ENCODE measurements around the gene NUP160.
"Not testable (repeated sequence)": the region's sequence is repeated elsewhere in the genome, so short reads cannot be mapped to it uniquely, and the experiment has no call there.

NUP160 gene

GRCh38 chr11:47847892-47848699 lies at the start of gene NUP160:
Gene NUP160 (minus strand): TSS chr11:47848350. CDS start chr11:47848318, 32 bp downstream.
- peak; percentile 26 for DNase-seq (ENCODE audit: low read depth)

- DNase-seq (ENCODE audit: low read depth), result no peak
Observed at GRCh38 chr11:47896199-47896598, 48.0 kb upstream of the NUP160 start.

- DNase-seq (ENCODE audit: low read depth), result no peak
Observed at GRCh38 chr11:47895035-47895434, 46.9 kb upstream of the NUP160 start.

- not testable (repeated sequence) for DNase-seq (ENCODE audit: low read depth)
Observed at GRCh38 chr11:47892546-47893276, 44.6 kb upstream of the NUP160 start.

- no peak for DNase-seq (ENCODE audit: low read depth)
Observed at GRCh38 chr11:47891886-47892285, 43.7 kb upstream of the NUP160 start.

GRCh38 chr11:47889714-47890441 lies 41.7 kb upstream of the NUP160 start:
- DNase-seq (ENCODE audit: low read depth), result no peak

- no peak for DNase-seq (ENCODE audit: low read depth)
Observed at GRCh38 chr11:47887910-47888569, 39.9 kb upstream of the NUP160 start.

GRCh38 chr11:47886096-47886495 lies 37.9 kb upstream of the NUP160 start:
- peak; percentile 77 for DNase-seq (ENCODE audit: low read depth)

- not testable (repeated sequence) for DNase-seq (ENCODE audit: low read depth)
Observed at GRCh38 chr11:47882437-47882836, 34.3 kb upstream of the NUP160 start.

GRCh38 chr11:47881145-47881544 lies 33.0 kb upstream of the NUP160 start:
- DNase-seq (ENCODE audit: low read depth), result no peak

GRCh38 chr11:47879259-47880158 lies 31.4 kb upstream of the NUP160 start:
- DNase-seq (ENCODE audit: low read depth), result no peak

- DNase-seq (ENCODE audit: low read depth), result not testable (repeated sequence)
Observed at GRCh38 chr11:47875858-47876257, 27.7 kb upstream of the NUP160 start.

GRCh38 chr11:47870404-47870803 lies 22.3 kb upstream of the NUP160 start:
- DNase-seq (ENCODE audit: low read depth), result no peak

- no peak for DNase-seq (ENCODE audit: low read depth)
Observed at GRCh38 chr11:47869544-47870393, 21.6 kb upstream of the NUP160 start.

- no peak for DNase-seq (ENCODE audit: low read depth)
Observed at GRCh38 chr11:47867823-47868222, 19.7 kb upstream of the NUP160 start.

- not testable (repeated sequence) for DNase-seq (ENCODE audit: low read depth)
Observed at GRCh38 chr11:47866892-47867291, 18.7 kb upstream of the NUP160 start.

GRCh38 chr11:47864901-47865300 lies 16.8 kb upstream of the NUP160 start:
- no peak for DNase-seq (ENCODE audit: low read depth)

- no peak for DNase-seq (ENCODE audit: low read depth)
Observed at GRCh38 chr11:47863898-47864430, 15.8 kb upstream of the NUP160 start.

- DNase-seq (ENCODE audit: low read depth), result peak; percentile 97
Observed at GRCh38 chr11:47863189-47863897, 15.2 kb upstream of the NUP160 start.

Measured in fibroblast of gingiva (primary cell).